Transverse colon (tissue), 3 donors: Measurements from ENCODE around the gene ZBTB18.

ENCODE experiments used
- POLR2A ChIP-seq: fragments of 450-650 bp; IDR thresholded peaks from one replicate; pipeline ENCODE4 v1.6.1; 2016; ENCODE audit warnings: antibody characterized with exemption, mild to moderate bottlenecking, moderate library complexity
- TF ChIP-seq, protein P1 (sequence below), 5 experiments: fragments of 200-600 bp in 3 of 5; fragments of 450-650 bp in 2 of 5; sonication (generic) in 3 of 5; IDR thresholded peaks; 1 replicate in 2 of 5; 2 replicates in 3 of 5; pipeline ENCODE4 v1.5.1; 2016 to 2017; ENCODE audit warnings: antibody characterized with exemption in 5 of 5, inconsistent platforms in 3 of 5, mild to moderate bottlenecking in 2 of 5, moderate library complexity in 1 of 5

- no peak for TF ChIP-seq POLR2A
- TF ChIP-seq, protein P1, sequence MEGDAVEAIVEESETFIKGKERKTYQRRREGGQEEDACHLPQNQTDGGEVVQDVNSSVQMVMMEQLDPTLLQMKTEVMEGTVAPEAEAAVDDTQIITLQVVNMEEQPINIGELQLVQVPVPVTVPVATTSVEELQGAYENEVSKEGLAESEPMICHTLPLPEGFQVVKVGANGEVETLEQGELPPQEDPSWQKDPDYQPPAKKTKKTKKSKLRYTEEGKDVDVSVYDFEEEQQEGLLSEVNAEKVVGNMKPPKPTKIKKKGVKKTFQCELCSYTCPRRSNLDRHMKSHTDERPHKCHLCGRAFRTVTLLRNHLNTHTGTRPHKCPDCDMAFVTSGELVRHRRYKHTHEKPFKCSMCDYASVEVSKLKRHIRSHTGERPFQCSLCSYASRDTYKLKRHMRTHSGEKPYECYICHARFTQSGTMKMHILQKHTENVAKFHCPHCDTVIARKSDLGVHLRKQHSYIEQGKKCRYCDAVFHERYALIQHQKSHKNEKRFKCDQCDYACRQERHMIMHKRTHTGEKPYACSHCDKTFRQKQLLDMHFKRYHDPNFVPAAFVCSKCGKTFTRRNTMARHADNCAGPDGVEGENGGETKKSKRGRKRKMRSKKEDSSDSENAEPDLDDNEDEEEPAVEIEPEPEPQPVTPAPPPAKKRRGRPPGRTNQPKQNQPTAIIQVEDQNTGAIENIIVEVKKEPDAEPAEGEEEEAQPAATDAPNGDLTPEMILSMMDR (IDR thresholded peaks at IDR 0.05) = no peak
These were observed 36.5 kb downstream of the ZBTB18 start for GRCh38 chr1:244087611-244088010.
